Stimulated activated CD4-positive, alpha-beta T cell treated with anti-CD3 and anti-CD28 coated beads, Interleukin-2, amount 100 ng/mL, for 4 hours (primary cell): ENCODE measurements around the gene DOP1A.
"Not testable (repeated sequence)": the region's sequence is repeated elsewhere in the genome, so short reads cannot be mapped to it uniquely, and the experiment has no call there.

Source experiments
- DNase-seq: peaks from one replicate; pipeline ENCODE4 v3.0.0-alpha.2; 2020; ENCODE audit warnings: low read depth

Gene DOP1A

DNA sequence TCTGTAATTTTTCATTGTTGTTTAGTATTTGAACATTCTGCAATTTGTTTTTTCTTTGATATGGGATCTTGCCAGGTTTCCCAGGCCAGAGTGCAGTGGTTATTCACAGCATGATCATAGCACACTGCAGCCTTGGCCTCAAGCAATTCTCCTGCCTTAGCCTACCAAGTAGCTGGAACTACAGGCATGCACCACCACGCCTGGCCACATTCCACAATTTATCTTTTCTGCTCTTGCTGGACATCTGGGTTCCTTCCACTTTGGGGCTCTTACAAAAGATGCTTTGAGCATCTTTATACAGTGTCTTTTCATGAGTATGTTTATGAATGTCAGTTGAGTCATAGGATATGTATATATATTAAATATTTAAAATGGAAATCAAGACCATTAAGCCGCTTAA lies 83.6 kb downstream of the DOP1A start:
- DNase-seq, result no peak

DNA sequence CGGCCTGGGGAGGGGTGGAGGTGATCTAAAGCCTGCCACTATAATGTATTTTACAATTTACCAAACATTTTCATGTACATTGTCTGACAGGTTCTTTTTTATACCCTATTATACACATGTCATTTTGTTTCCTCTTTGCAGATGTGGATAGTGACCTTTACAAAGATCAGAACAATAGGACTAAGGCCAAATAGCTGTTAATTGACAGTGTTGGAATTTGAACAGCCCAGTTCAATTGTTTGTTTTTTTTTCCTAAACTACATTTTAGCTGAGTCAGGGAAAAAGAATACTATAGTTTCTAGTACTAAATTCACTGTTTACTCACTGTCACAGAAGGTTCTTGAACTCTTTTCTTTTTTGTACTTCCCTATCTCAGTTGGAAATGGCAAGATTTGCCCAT lies 85.4 kb downstream of the DOP1A start:
- no peak for DNase-seq

- DNase-seq, result no peak
Measured at GRCh38 chr6:83153883-83154521, 86.5 kb downstream of the DOP1A start.

- DNase-seq, result no peak
Measured at GRCh38 chr6:83155794-83156193, 88.3 kb downstream of the DOP1A start.

- no peak for DNase-seq
Measured at GRCh38 chr6:83160167-83160566, 92.7 kb downstream of the DOP1A start.

- DNase-seq, result no peak
Measured at GRCh38 chr6:83167726-83168278, 100.3 kb downstream of the DOP1A start.

DNA sequence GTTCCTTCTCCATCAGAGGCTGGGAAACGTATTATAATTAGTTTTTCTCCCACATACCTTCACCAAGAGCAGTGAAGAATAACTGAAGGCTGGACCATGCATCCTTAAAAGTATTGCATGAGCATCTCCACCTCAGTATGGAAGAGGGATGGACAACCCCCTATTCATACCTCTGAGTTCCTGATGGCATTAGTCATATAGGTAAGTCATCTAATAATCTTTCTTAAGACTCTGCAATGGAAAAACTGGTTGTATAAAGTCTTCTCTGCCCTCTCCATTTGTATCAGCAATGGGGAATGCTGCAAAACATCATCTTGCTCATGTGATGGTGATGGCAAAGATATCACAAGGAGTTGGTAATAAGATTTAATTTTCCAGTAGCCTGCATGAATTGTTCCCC lies 101.1 kb downstream of the DOP1A start:
- DNase-seq, result no peak

GRCh38 chr6:83169106-83169505 lies 101.6 kb downstream of the DOP1A start:
- DNase-seq, result no peak

- DNase-seq, result no peak
Measured at GRCh38 chr6:83169511-83169910, 102.0 kb downstream of the DOP1A start.

DNA sequence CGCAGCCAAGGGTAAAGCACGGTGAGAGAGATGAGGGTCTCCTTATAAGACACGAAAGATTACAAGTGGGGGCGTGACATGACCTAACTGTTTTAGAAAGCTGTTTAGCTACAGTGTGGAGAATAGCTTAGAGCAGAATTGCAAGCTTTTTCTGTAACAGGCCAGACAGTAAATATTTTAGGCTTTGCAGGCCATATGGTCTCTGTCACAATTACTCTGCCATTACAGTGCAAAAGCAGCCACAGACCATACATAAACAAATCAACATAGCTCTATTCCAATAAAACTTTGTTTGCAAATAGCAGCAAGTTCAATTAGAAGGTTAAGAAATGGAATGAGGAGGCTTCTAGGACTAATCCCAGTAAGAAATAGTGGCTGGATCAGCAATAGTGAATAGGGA lies 108.8 kb downstream of the DOP1A start:
- DNase-seq, result no peak

- DNase-seq, result no peak
Measured at GRCh38 chr6:83180426-83180950, 113.0 kb downstream of the DOP1A start.

DNA sequence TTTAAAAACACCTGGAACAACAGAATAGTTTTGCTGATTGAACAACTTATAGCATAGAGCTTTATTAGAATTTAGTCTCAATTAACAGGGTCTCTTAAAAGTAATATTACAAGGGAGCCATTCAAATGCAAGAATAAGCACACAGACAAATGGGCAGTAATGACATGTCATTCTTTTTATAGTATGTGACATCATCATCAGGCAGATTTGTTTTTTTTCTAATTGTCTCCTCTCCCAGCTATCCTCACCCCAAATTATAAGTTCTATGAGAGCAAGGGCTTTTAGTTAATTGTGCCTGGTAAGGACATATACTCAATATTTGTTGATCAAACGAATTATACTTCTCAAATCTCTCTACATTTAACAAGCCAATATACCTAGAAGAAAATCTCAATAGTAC lies 114.6 kb downstream of the DOP1A start:
- DNase-seq, result no peak

GRCh38 chr6:83183082-83183828 lies 115.8 kb downstream of the DOP1A start:
- no peak for DNase-seq

DNA sequence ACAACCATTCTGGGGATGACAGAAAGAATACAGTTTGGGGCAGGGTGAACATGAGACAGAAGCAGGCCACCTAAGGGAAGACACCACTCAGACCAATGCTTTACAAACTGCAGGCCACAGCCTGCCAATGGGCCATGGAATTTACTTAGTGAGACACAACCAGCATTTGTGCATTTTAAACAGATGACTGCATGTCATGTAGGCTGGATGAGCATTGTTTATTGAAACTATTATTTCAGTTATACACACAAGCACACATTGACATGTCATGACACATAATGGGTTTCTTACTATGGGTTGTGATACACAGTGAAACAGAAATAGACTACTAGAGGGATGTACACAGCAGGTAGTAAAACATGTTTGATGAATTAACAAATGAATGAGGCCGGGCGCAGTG lies 117.6 kb downstream of the DOP1A start:
- no peak for DNase-seq

- no peak for DNase-seq
Measured at GRCh38 chr6:83188501-83188900, 121.0 kb downstream of the DOP1A start.

GRCh38 chr6:83190626-83191025 lies 123.2 kb downstream of the DOP1A start:
- DNase-seq, result no peak

DNA sequence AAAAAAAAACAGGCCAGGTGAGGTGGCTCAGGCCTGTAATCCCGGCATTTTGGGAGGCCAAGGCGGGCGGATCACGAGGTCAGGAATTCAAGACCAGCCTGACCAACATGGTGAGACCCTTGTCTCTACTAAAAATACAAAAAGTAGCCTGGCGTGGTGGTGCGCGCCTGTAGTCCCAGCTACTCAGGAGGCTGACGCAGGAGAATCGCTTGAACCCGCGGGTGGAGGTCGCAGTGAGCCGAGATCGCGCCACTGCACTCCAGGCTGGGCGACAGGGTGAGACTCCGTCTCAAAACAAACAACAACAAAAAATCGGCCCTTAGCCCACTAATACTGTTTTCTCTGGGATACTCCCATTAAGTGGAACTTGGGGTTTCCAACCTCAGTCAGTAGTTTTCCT lies 124.5 kb downstream of the DOP1A start:
- not testable (repeated sequence) for DNase-seq

DNA sequence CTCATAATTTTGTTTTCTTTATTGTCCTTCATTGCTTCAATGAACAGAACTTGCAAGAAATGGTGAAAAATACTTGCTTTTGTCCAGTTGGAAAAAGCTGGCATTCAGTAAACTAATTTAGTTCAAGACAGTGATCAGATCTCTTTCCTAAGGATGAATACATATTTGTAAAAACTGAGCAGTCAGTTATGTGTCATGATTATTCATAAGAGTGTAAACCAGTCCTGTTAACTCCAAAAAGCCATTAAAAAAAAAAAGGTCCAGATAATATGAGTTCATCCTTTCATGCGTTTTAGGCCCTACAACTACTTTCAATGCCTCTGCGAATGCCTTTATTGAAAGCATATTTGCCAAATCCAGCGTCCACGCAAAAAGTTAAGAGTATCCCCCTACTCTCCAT lies 125.0 kb downstream of the DOP1A start:
- no peak for DNase-seq

- DNase-seq, result peak; percentile 82
Measured at GRCh38 chr6:83192871-83193746, 125.6 kb downstream of the DOP1A start, which contains the start of the genes PGM3 and RWDD2A. Gene PGM3, minus strand, starts transcription at chr6:83193265. Its CDS starts 2,253 bp downstream, at chr6:83191012. Gene RWDD2A, plus strand, starts transcription at chr6:83193357. Its CDS starts 1,095 bp downstream, at chr6:83194452.

DNA sequence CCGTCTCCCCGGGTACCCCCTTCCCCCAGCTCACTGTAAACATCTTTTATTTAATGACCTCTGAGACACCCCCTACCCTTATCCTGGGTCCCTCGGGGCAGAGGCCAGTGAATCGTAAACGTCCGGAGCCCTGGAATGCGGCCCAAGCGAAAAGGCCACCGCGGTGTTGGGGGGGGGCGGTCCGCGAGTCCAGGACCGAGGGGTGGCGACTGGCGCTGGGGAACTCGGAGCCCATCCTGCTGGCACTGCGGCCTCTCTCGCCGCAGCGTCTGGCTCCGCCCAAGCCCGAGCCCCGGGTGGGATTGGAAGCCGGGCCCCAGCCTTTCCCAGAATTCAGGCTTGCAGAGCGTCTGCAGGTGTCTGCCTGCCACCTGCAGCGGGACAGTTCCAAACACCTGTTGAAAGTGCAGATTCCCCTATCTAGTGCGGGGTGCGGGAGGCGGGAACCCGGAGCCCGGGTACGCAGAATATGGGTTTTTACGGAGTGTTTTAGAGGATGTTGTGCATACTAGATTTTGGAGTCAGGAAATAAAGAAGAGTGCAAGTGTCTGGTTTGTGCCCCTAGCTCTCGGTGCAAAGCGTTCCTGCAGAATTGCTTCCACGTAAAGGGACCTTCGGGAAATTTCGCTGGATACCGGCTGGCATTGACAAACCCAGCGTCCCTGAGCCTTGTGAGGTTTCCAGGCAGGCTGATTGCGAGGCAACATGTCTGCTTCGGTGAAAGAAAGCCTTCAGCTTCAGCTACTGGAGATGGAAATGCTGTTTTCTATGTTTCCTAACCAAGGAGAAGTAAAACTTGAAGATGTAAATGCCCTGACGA lies 126.5 kb downstream of the DOP1A start:
- no peak for DNase-seq

- no peak for DNase-seq
Measured at GRCh38 chr6:83198486-83199172, 131.2 kb downstream of the DOP1A start.
